ENCODE measurements around the gene PRPF8.

GRCh38 chr17:1626333-1626732 lies 58.3 kb downstream of the PRPF8 start:
- no peak for TF ChIP-seq EZH2 (IDR thresholded peaks at IDR 0.05; ENCODE audit: low read length, unreplicated experiment)
- TF ChIP-seq EZH2phosphoT487 (IDR thresholded peaks at IDR 0.05; ENCODE audit: borderline replicate concordance, low read length): no peak
- no peak for TF ChIP-seq CTCF (conservative IDR thresholded peaks at IDR 0.05; ENCODE audit: low read depth, low read length)

Measured in PC-3 (cell line).